HG02840 (cell line): ENCODE results near the gene C1QTNF5.

Experiments used
- ATAC-seq: cut with Tn5 transposase; IDR thresholded peaks from one replicate; pipeline ENCODE4 v1.9.1; 2021; ENCODE audit warnings: mild to moderate bottlenecking, moderate library complexity, moderate number of reproducible peaks; ENCODE audit not compliant: unreplicated experiment, low FRiP score

C1QTNF5 gene

GRCh38 chr11:119359365-119360214 is 18.9 kb upstream of the C1QTNF5 start:
- no peak for ATAC-seq

DNA sequence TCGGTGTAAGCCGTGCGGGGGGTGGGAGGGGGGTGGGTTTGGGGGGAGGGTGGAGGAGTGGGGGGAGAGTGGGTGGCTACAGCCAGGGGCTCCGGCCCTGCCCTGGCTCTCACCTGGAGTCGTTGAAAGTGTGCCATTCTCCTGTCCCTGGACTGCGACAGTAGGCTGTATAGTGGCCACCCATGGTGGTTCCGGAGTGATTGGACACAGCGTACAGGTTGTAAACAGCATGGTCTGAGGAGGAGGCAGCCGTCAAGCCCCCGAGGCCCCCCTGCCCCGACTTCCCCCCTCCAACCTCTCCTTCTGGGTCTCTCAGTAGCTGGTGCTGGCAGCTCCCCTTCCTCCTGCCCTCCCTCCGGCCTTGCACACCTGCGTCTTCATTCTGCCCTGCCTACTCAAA is 16.4 kb upstream of the C1QTNF5 start:
- ATAC-seq, result no peak

DNA sequence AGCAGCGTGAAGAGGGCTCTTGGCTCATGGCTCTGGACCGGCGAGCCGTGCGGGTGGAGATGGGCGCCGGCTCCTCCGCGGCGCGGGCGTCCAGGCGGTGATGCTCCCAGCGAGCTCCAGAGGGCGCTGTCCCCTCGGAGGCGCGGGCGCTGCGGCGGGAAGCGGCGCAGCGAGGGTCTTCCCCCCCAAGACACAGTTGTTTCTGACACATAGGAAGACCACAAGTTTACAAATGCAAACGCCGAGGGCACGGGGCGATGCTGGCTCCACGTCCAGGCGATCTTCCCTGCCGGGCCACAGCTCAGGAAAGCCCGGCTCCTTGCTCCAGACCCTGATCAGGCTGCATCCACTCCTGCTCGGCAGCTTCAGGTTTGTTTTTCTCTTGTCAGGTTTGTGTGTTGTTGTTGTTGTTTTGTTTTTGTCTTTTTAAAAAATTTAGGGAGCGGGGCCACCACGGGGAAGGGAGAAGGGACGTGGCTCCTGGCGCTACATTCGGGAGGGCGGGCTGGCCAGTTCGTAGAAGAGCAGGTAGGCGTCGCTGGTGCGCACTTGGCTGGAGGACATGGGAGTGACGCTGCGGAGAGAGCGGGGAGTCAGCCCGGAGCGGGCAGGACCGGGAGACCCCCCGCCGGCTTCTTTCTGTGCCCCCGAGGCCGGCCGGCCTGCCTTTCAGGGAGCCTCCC is 15.8 kb upstream of the C1QTNF5 start:
- ATAC-seq, result no peak

GRCh38 chr11:119355091-119355843 is 14.6 kb upstream of the C1QTNF5 start:
- ATAC-seq, result no peak

DNA sequence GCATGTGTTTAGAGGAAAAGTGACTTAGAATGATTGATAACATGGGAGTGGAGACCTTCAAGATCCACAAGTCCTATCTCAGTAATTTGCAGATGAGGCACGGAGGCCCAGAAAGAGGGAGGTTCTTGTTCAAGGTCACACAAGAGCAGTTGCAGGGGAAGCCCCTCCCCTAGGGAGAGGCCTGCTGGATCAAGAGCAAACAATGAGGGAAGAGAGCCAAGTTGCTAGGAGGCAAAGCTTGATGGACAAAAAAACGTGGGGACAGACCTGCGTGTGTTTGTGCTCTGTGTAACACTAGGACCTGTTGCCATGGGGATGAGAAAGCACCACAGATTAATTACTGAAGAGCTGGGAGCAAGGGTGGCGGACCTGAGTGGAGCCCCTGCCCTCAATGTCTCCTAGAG is 12.2 kb upstream of the C1QTNF5 start:
- no peak for ATAC-seq

DNA sequence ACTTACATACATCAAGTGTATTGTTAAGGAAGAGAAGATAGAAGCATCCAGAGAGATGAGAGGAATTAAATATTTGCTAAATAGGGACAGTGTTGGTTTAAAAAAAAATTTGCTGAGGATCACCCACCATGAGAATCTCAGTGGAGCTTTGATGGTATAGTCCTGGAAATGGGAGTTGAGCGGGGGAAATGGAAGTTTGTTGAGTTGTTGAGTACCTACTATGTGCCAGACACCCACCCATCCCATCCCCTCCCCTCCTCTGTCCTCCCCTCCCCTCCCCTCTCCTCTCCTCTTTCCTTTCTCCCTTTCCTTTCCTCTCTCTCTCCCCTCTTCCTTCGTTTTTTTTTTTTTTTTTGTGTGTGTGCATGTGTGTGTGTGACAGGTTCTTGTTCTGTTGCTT is 10.5 kb upstream of the C1QTNF5 start:
- ATAC-seq, result no peak

DNA sequence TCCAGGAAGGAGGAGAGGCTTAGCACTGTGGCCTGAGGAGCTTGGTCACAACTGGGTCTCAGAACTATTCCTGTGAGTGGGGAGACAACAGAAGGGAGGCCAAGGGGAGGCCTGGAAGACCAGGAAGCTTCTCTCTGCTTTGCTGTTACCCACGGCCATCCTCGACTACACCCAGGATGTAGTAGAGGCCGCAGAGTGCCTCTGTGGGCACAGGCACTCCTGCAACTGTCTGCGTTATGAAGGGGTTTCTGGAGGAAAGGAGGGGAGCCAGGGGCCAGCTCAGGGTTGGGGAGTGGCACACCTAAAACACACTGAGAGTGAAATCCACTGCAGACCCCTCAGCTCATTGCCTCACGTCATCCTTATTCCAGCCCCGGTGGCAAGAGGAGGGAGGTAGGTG is 9.6 kb upstream of the C1QTNF5 start:
- ATAC-seq, result no peak

- ATAC-seq, result no peak
These were observed 7.4 kb upstream of the C1QTNF5 start for GRCh38 chr11:119347940-119348605.

DNA sequence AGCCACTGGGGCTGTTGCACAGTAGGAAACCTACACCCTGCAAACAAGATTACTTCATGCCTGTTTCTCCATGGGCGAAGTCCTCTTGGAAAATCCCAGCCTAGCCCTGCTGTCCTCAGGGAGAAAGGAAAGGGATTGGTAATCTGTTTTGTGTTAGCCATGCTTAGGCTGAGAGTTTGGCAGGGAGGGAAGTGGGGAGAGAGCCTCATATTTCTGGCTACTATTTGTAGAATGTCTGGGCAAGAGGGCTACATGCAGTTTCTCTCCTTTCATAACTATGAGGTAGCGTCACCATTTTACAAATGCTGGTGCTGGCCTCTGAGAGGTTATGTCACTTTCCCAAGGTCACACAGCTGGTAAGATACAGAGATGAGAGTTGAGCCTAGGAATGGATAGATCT is 6.6 kb upstream of the C1QTNF5 start:
- ATAC-seq, result no peak

DNA sequence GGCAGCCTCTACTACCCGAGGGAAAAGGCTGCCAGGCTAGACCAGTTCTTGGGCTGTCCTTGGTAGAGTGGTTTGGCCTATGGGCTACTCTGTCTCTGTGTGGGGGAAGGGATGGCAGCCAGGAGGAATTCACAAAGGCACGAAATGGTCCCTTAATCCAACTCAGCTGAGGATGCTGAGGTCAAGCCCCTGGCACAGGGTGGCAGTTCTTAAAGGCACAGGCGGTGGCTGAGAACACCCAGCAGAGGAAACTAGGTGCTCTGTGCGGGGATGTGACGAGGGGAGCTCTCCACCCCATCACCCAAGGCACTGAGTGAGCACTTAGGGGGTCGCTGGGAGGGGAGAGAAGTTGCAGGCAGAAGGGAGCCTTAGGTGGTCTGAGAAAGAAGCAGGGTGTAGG is 5.9 kb upstream of the C1QTNF5 start, which contains the start of gene MFRP:
Gene MFRP, minus strand, starts transcription at position 101 of the 400 bp plus-strand sequence. CDS start 192 bp downstream, outside the sequence.
- ATAC-seq, result no peak

DNA sequence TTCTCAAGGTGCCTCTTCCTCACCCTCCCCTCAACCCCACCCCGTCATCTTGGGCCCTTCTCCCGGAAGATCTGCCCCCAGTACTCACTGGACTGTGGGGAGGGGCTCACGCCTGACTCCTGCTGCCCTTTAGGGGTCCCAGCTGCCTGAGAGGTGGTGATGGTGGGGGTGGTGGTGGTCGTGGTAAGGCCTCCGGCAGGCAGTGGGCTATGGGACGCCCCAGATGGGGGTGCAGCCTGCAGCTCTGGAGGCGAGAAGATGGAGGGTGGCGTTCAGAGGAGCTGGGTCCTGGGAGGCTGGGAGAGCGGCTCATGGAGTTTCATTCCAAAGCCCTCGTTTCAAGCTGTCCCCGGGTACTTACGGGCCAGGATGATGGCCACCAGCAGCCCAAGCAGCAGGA is 5.0 kb upstream of the C1QTNF5 start:
- ATAC-seq, result no peak

GRCh38 chr11:119344291-119345010 is 3.8 kb upstream of the C1QTNF5 start:
- ATAC-seq, result no peak

- no peak for ATAC-seq
These were observed 3.0 kb upstream of the C1QTNF5 start for GRCh38 chr11:119343726-119344125.

DNA sequence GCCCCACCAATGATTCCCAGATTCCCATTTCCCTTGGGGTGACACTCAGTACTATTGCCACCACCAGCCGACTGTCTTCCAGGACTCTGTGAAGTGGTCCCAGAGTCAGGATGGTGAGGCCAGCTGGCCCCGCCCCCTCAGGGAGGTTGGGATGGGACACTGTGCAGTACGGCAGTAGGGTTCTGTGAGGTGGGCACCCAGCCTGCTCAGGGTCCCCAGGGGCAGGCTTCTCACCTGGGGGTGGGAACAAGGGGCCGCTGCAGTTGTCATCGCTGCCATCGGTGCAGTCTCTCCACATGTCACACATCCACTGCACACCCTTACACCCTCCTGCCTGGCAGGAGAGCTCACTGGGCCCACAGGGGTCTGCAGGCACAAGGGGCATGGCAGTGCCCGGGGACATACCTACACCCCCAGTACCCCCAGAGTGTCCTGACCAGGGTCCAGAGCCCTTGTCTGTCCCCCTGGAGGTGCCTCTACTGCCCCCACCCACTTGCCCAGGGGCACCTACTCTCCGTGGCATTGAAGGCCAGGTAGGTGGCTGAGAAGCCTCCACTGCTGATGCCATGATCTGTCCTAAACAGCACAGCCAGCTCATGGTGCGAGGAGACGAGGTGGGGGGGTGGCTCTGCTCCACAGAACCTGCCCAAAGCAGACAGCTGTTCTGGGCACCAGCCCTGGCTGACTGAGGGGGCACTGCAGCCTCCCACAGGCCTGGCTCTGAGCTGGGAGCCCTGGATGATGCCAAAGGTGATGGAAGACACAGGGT is 1.9 kb upstream of the C1QTNF5 start:
- no peak for ATAC-seq

DNA sequence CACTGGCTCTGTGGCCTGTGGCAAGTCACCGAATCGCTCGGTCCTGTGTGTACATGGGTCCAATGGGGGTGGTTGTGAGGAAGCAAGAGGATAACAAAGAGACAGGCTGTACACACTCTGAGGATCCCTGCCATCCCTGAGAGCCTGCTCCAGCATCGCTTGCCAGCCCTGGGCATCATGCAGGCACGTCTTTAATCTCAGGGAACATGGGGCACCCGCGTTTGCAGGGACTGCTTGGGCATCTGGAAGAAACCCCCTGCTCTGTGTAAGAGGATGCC is 1.3 kb upstream of the C1QTNF5 start:
- ATAC-seq, result no peak

DNA sequence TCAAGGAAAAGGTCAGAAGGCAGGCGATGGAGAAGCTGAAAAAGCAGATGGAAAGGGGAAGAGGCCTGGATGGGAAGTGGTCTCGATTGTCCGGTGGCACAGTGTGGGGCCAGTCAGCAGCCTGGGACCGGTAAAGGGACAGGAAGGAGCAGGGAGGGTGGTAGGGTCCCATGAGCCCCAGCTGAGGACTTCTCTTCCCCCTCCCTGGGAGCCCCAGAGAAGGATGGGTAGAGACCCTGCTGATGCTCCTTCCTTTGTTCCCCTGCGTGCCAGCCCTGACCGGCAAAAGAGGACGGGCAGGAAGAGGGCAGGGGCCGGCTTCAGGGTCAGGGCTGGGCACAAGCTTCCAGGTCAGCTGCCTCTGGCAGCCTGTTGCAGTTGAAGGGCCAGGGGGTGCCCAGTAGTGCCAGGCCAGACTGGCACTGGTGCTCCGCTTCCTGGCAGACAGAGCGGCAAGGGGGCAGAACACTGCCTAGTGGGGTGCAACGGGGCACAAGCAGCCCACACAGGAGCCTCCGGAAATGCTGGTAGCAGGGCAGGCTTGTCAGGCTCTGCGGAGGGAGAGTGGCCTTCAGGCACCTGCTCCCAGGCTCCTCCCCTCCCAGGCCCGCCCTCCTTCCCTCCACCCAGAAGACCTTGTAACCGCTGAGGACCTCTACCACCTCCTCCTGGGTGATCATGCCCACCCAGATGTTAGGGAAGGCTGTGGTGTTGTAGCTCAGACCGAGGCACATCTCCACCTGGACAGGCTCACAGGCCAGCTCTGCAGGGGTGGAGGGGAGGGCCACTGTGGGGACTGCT is 739 bp upstream of the C1QTNF5 start:
- no peak for ATAC-seq

DNA sequence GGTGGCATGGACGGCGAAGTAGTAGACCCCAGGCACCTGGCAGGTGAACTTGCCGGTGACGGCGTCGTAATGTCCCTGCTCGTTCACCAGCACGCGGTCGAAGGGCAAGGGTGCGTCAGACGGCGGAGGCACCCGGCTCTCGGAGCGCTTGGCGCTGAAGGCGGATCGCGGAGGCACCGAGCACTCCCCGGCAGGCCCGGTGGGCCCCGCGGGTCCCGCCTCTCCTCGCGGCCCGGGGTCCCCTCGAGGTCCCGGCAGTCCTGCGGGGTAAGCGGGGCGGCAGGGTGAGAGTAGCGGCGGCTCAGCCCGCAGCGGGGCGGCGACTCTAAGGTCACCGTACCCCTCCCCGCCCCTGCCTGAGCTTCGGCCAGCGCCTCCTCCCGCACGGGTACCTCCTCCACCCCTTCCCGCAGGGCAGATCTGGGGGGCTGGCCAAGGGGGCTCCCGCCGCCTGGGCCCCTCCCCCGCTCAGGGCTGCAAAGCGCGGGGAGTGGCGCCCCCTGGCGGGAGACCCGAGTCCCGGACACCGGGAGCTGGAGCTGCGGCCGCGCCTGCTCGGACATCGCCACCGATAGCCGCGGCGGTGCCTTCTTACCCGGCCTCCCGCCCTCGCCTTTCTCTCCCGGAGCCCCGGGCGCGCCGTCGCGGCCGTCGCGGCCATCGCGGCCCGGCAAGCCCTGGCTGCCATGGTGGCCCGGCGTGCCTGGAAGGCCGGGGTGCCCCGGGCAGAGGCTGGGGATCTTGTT is 921 bp downstream of the C1QTNF5 start:
- ATAC-seq, result no peak

- ATAC-seq, result no peak
These were observed 1.6 kb downstream of the C1QTNF5 start for GRCh38 chr11:119338965-119339588.
